Measurements from ENCODE around the gene IYD.

DNA sequence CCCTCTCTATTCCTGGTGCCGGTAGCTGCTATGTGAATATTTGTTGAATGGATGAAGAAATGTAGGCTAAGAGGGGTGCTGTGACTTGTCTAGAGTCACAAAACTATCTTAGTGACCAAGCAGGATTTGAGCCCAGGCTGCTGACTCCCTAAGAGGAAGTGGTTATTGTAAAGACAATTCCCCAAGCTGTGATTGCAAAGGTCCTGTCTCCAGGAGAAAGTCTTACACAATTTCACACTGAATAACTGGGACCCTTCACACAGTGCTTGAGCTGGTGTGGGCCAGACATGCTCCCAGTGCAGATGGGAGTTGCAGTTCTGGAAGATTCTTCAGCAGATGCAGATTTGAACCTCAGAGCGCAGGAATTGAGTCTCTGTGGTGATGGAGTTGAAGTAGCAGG, 38.1 kb downstream of the IYD start:
- no peak for TF ChIP-seq POLR2A (IDR thresholded peaks at IDR 0.05)
- TF ChIP-seq, protein P1, sequence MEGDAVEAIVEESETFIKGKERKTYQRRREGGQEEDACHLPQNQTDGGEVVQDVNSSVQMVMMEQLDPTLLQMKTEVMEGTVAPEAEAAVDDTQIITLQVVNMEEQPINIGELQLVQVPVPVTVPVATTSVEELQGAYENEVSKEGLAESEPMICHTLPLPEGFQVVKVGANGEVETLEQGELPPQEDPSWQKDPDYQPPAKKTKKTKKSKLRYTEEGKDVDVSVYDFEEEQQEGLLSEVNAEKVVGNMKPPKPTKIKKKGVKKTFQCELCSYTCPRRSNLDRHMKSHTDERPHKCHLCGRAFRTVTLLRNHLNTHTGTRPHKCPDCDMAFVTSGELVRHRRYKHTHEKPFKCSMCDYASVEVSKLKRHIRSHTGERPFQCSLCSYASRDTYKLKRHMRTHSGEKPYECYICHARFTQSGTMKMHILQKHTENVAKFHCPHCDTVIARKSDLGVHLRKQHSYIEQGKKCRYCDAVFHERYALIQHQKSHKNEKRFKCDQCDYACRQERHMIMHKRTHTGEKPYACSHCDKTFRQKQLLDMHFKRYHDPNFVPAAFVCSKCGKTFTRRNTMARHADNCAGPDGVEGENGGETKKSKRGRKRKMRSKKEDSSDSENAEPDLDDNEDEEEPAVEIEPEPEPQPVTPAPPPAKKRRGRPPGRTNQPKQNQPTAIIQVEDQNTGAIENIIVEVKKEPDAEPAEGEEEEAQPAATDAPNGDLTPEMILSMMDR (IDR thresholded peaks at IDR 0.05 in 8 of 11, conservative IDR thresholded peaks at IDR 0.05 in 3 of 11): no peak
